H1 (cell line): Measurements from ENCODE around the gene OR2Z1. TPM values are rescaled to one million over a fixed set of nuclear protein-coding genes. Genes with fewer than 3 reads are reported as not detected.

ENCODE experiments used
- CTCF ChIA-PET: fragments of 300-600 bp; sonication (Branson Sonifier 250); formaldehyde crosslinking; loops from one replicate; lab custom pipeline; 2021; ENCODE audit not compliant: partially characterized antibody; lab: Charles Lee
- POLR2A ChIA-PET: fragments of 300-600 bp; sonication (Branson Sonifier 250); formaldehyde crosslinking; loops from one replicate; lab custom pipeline; 2021; ENCODE audit warnings: inconsistent platforms; ENCODE audit not compliant: partially characterized antibody; lab: Charles Lee
- DNase-seq, 2 experiments: peaks; one replicate each; pipeline versions ENCODE4 v3.0.0 to v3.0.0-alpha.2; 2010 to 2022; ENCODE audit warnings: low spot score in 2 of 2, low read depth in 1 of 2, mixed read lengths in 1 of 2
- FAIRE-seq: peaks from 2 replicates; lab custom pipeline; 2011; peaks lifted over from hg19 to GRCh38; lab: Jason Lieb, UNC
- H2AFZ ChIP-seq: 2 replicates; pipeline ENCODE4 v1.8.1; 2012; ENCODE audit warnings: low read length, inconsistent platforms
- H2AK5ac ChIP-seq: 2 replicates; pipeline ENCODE4 v1.6.1; 2013; ENCODE audit warnings: low read depth, low read length
- H2BK120ac ChIP-seq: replicated peaks from 2 replicates; pipeline ENCODE3; 2013; ENCODE audit warnings: low read depth, low read length, inconsistent platforms
- H2BK12ac ChIP-seq: 2 replicates; pipeline ENCODE4 v1.6.1; 2013; ENCODE audit warnings: low read depth, low read length
- H2BK15ac ChIP-seq: 2 replicates; pipeline ENCODE4 v1.6.1; 2013; ENCODE audit warnings: low read length
- H2BK20ac ChIP-seq: 2 replicates; pipeline ENCODE4 v1.6.1; 2013; ENCODE audit warnings: low read length
- H2BK5ac ChIP-seq: 2 replicates; pipeline ENCODE4 v1.6.1; 2013; ENCODE audit warnings: low read depth, low read length
- H3K14ac ChIP-seq: 2 replicates; pipeline ENCODE4 v1.6.1; 2013; ENCODE audit warnings: inconsistent platforms; ENCODE audit not compliant: insufficient read length
- H3K18ac ChIP-seq: 2 replicates; pipeline ENCODE4 v1.6.1; 2013; ENCODE audit warnings: low read length; ENCODE audit errors: extremely low read depth
- H3K23ac ChIP-seq: 2 replicates; pipeline ENCODE4 v1.6.1; 2013; ENCODE audit warnings: inconsistent platforms; ENCODE audit not compliant: insufficient read length
- H3K23me2 ChIP-seq: 2 replicates; pipeline ENCODE4 v1.6.1; 2013; ENCODE audit warnings: low read depth, low read length
- H3K27ac ChIP-seq: 2 replicates; pipeline ENCODE4 v1.6.1; 2011; ENCODE audit warnings: low read depth, low read length, inconsistent platforms
- H3K27me3 ChIP-seq, 4 experiments: replicated peaks in 1 of 4; 1 replicate in 1 of 4; 2 replicates in 3 of 4; pipeline versions ENCODE4 v1.6.1 to v1.8.1; 2011 to 2013; ENCODE audit warnings: low read length in 3 of 4, mild to moderate bottlenecking in 3 of 4, inconsistent platforms in 2 of 4, mixed read lengths in 2 of 4, moderate library complexity in 1 of 4; ENCODE audit not compliant: control insufficient read depth in 3 of 4, insufficient read depth in 3 of 4; ENCODE audit errors: extremely low read depth in 1 of 4
- H3K36me3 ChIP-seq, 4 experiments: 2 replicates each; pipeline versions ENCODE4 v1.6.1 to v1.8.1; 2011 to 2013; ENCODE audit warnings: mild to moderate bottlenecking in 4 of 4, low read length in 3 of 4, moderate library complexity in 2 of 4, control low read depth in 1 of 4, inconsistent platforms in 1 of 4; ENCODE audit not compliant: insufficient read depth in 4 of 4, control insufficient read depth in 2 of 4
- H3K4ac ChIP-seq: replicated peaks from 2 replicates; pipeline ENCODE3; 2013; ENCODE audit warnings: low read length, low read depth, mixed read lengths, inconsistent platforms; ENCODE audit not compliant: insufficient read length
- H3K4me1 ChIP-seq, 4 experiments: replicated peaks in 1 of 4; 1 replicate in 1 of 4; 2 replicates in 3 of 4; pipeline versions ENCODE4 v1.6.1 to v1.8.1; 2011 to 2013; ENCODE audit warnings: low read length in 3 of 4, inconsistent platforms in 2 of 4, mixed read lengths in 1 of 4; ENCODE audit not compliant: insufficient read depth in 4 of 4, control insufficient read depth in 3 of 4
- H3K4me2 ChIP-seq, 2 experiments: 2 replicates each; pipeline versions ENCODE4 v1.6.1 to v1.8.1; 2011 to 2013; ENCODE audit warnings: low read depth in 2 of 2, low read length in 2 of 2, control low read depth in 1 of 2, inconsistent platforms in 1 of 2, mild to moderate bottlenecking in 1 of 2; ENCODE audit not compliant: insufficient read depth in 1 of 2
- H3K4me3 ChIP-seq, 4 experiments: fragments of 200-600, 300-600 bp in 1 of 4; sonication (generic), shearing (Covaris generic), sonication (Bioruptor Twin) in 1 of 4; 2 replicates each; pipeline versions ENCODE4 v1.5.1 to v1.8.1; 2011 to 2016; ENCODE audit warnings: low read length in 4 of 4, low read depth in 3 of 4, control low read depth in 2 of 4, inconsistent platforms in 2 of 4, mild to moderate bottlenecking in 2 of 4, mixed read lengths in 1 of 4, moderate library complexity in 1 of 4; ENCODE audit not compliant: insufficient read depth in 2 of 4; ENCODE audit errors: extremely low read depth in 1 of 4
- H3K56ac ChIP-seq: replicated peaks from 2 replicates; pipeline ENCODE3; 2013; ENCODE audit warnings: low read depth, mild to moderate bottlenecking, mixed read lengths, low read length, inconsistent platforms; ENCODE audit not compliant: insufficient read length
- H3K79me1 ChIP-seq: 2 replicates; pipeline ENCODE4 v1.6.1; 2013; ENCODE audit warnings: low read depth, low read length, control low read depth
- H3K79me2 ChIP-seq, 2 experiments: 2 replicates each; pipeline versions ENCODE4 v1.6.1 to v1.8.1; 2012 to 2013; ENCODE audit warnings: low read length in 2 of 2, mild to moderate bottlenecking in 2 of 2, inconsistent platforms in 1 of 2; ENCODE audit not compliant: insufficient read depth in 2 of 2, control insufficient read depth in 1 of 2
- H3K9ac ChIP-seq, 4 experiments: replicated peaks in 1 of 4; 1 replicate in 1 of 4; 2 replicates in 3 of 4; pipeline versions ENCODE4 v1.6.1 to v1.8.1; 2011 to 2013; ENCODE audit warnings: low read depth in 3 of 4, low read length in 3 of 4, control low read depth in 2 of 4, mild to moderate bottlenecking in 2 of 4, moderate library complexity in 2 of 4, inconsistent platforms in 1 of 4; ENCODE audit errors: extremely low read depth in 1 of 4
- H3K9me3 ChIP-seq, 2 experiments: 2 replicates each; pipeline versions ENCODE4 v1.6.1 to v1.8.1; 2012 to 2013; ENCODE audit warnings: mild to moderate bottlenecking in 2 of 2, moderate library complexity in 2 of 2, control low read depth in 1 of 2, inconsistent platforms in 1 of 2, low read depth in 1 of 2, low read length in 1 of 2, mixed read lengths in 1 of 2; ENCODE audit not compliant: insufficient read depth in 2 of 2
- H4K20me1 ChIP-seq, 2 experiments: replicated peaks in 1 of 2; 2 replicates each; pipeline versions ENCODE3 to v1.8.1; 2011 to 2013; ENCODE audit warnings: inconsistent platforms in 2 of 2, low read length in 2 of 2, mild to moderate bottlenecking in 1 of 2; ENCODE audit not compliant: insufficient read depth in 2 of 2, control insufficient read depth in 1 of 2
- H4K5ac ChIP-seq: 2 replicates; pipeline ENCODE4 v1.6.1; 2013; ENCODE audit warnings: low read length, low read depth, mixed read lengths, inconsistent platforms; ENCODE audit not compliant: insufficient read length
- H4K8ac ChIP-seq: 2 replicates; pipeline ENCODE4 v1.8.0; 2013; ENCODE audit warnings: mild to moderate bottlenecking, moderate library complexity, low read length, inconsistent platforms; ENCODE audit not compliant: insufficient read depth; ENCODE audit errors: extremely low read depth
- H4K91ac ChIP-seq: replicated peaks from 2 replicates; pipeline ENCODE3; 2013; ENCODE audit warnings: low read length, mixed read lengths, inconsistent platforms; ENCODE audit not compliant: insufficient read length
- KDM4A ChIP-seq: IDR thresholded peaks from one replicate; pipeline ENCODE4 v1.7.1; 2012; ENCODE audit warnings: low read depth, mild to moderate bottlenecking, moderate library complexity, low read length, inconsistent platforms; ENCODE audit not compliant: severe bottlenecking
- SP1 ChIP-seq: IDR thresholded peaks from 2 replicates; pipeline ENCODE4 v1.6.1; 2011; ENCODE audit warnings: low read depth, low read length
- SP4 ChIP-seq: IDR thresholded peaks from 2 replicates; pipeline ENCODE4 v1.6.1; 2012; ENCODE audit warnings: low read length, inconsistent platforms
- SUZ12 ChIP-seq: fragments of 200-600 bp; sonication (generic); IDR thresholded peaks from 2 replicates; pipeline ENCODE4 v1.6.1; 2012; ENCODE audit warnings: mild to moderate bottlenecking, inconsistent platforms, low read length, moderate library complexity, mixed read lengths
- WGBS, 2 experiments: shearing (Covaris generic) in 1 of 2; methylation state at CpG; one replicate each; pipeline versions ENCODE4 v1.1.6 to v1.1.7; 2013 to 2015; ENCODE audit warnings: low lambda C conversion rate in 2 of 2, mixed read lengths in 2 of 2, inconsistent platforms in 1 of 2, low coverage in 1 of 2, missing lambda C conversion rate in 1 of 2; ENCODE audit not compliant: insufficient replicate concordance in 2 of 2, insufficient coverage in 1 of 2, insufficient read length in 1 of 2; ENCODE audit errors: extremely low coverage in 1 of 2, missing lambda C conversion rate in 1 of 2; 5-methylcytosine and 5-hydroxymethylcytosine counted together
- polyA plus RNA-seq, 7 experiments: library from polyadenylated mRNA; depleted of rRNA in 3 of 7; stranded (reverse) in 5 of 7; unstranded in 2 of 7; fragments of >200 nt in 5 of 7; fragments of 200-250 nt in 2 of 7; gene quantifications; 1 replicate in 5 of 7; 2 replicates in 1 of 7; 4 replicates in 1 of 7; pipeline versions ENCODE4 v1.2.1 to v1.2.3, GENCODE V29; 2011 to 2013; ENCODE audit warnings: missing spikeins in 2 of 7, mixed read lengths in 2 of 7
- total RNA-seq: library from RNA; stranded (reverse); fragmentation: NEBNext Ultra II Directional; extraction: Animal tissue kit (Norgen Biotek cat#: 25700); gene quantifications from 2 replicates; pipeline ENCODE4 v1.2.1, GENCODE V29; 2021

Gene OR2Z1
- total and polyA plus RNA-seq, 2 of the 8 experiments (the other 6 are each of a cell fraction or from before 2014, with no cell fraction given) = not detected

GRCh38 chr19:8695911-8696310 is 25.5 kb upstream of the OR2Z1 start:
- H4K91ac ChIP-seq = no peak overlapping the region
- no peak overlapping the region for H2BK12ac ChIP-seq
- no peak overlapping the region for H3K9ac ChIP-seq
- H4K5ac ChIP-seq = no peak overlapping the region
- H4K20me1 ChIP-seq = no peaks in the 10 kb centered on the region
- H3K36me3 ChIP-seq = no peaks in the 10 kb centered on the region
- ChIA-PET POLR2A (no interaction called here), CTCF (interaction anchor here (4.6 kb wide), 1 partner anchor 41 kb away, joined by 41 read pairs; no protein-coding TSS in a partner anchor)
- H3K79me2 ChIP-seq = no peaks in the 10 kb centered on the region
- H2AK5ac ChIP-seq = no peak overlapping the region
- 69% methylated on average over 6 of the region's 6 CpGs; no CpG with 5 or more reads in 1 of the 2 experiments for WGBS, 2 experiments
- H3K9me3 ChIP-seq = peaks cover 9 to 15% of the 10 kb centered on the region in 2 experiments; a peak in 2 of 4 replicates
- no peak overlapping the region for H3K4ac ChIP-seq
- H2BK120ac ChIP-seq = no peak overlapping the region
- H3K27me3 ChIP-seq = no peaks in the 10 kb centered on the region; a peak in 1 of 7 replicates
- FAIRE-seq (no peak), DNase-seq (no peak)
- no peak overlapping the region for H2BK20ac ChIP-seq
- H2AFZ ChIP-seq = no peak overlapping the region
- no peaks in the 10 kb centered on the region; the same call in 1 of the 2 replicates for H3K23me2 ChIP-seq
- H3K18ac ChIP-seq = no peak overlapping the region
- H3K14ac ChIP-seq = no peak overlapping the region
- no peak overlapping the region for H3K4me2 ChIP-seq
- no peaks in the 10 kb centered on the region for H3K79me1 ChIP-seq
- H4K8ac ChIP-seq = no peak overlapping the region
- H3K56ac ChIP-seq = no peak overlapping the region
- no peak overlapping the region for H3K23ac ChIP-seq
- no peaks in the 10 kb centered on the region for H3K4me1 ChIP-seq
- no peak overlapping the region for H2BK15ac ChIP-seq
- no peak overlapping the region for H2BK5ac ChIP-seq
- H3K4me3 ChIP-seq = no peak overlapping the region
- no peak overlapping the region for H3K27ac ChIP-seq
- TF ChIP-seq KDM4A (no peak), SP4 (no peak), SUZ12 (no peak), SP1 (no peak)
